ENCODE measurements around the gene GABRB2.

GABRB2 gene

GRCh38 chr5:161548487-161549094 is 2.1 kb upstream of the GABRB2 start:
- Histone ChIP-seq H3K9me3 (ENCODE audit: insufficient read depth, low read length) (no peaks in the 10 kb centered on the region), H3K9me2 (replicated peaks; ENCODE audit: insufficient read depth, low read length) (no peaks in the 10 kb centered on the region), H3K36me3 (ENCODE audit: low read length) (no peaks in the 10 kb centered on the region), H3K4me2 (ENCODE audit: low read depth, low read length, poor library complexity, severe bottlenecking) (no peak overlapping the region), H3K27ac (ENCODE audit: low read depth, low read length) (no peak overlapping the region), H2AFZ (ENCODE audit: low read depth, low read length, severe bottlenecking) (no peak overlapping the region), H3F3A (ENCODE audit: insufficient read depth) (no peaks in the 10 kb centered on the region), H3K4me3 (ENCODE audit: insufficient read depth, low read length, poor library complexity, severe bottlenecking) (no peak overlapping the region), H3K27me3 (ENCODE audit: low read length) (no peaks in the 10 kb centered on the region), H3K9ac (ENCODE audit: low read length) (no peak overlapping the region), H3K79me2 (ENCODE audit: insufficient read depth, low read length) (no peaks in the 10 kb centered on the region), H4K20me1 (ENCODE audit: low read depth, low read length) (no peaks in the 10 kb centered on the region)
- TF ChIP-seq EZH2phosphoT487 (conservative IDR thresholded peaks at IDR 0.05; ENCODE audit: low read length) (no peak), CTCF (IDR thresholded peaks at IDR 0.05; ENCODE audit: insufficient read depth, low read length, poor library complexity, severe bottlenecking) (no peak)

- no peaks in the 10 kb centered on the region for H3K36me3 ChIP-seq (ENCODE audit: low read length)
- no peaks in the 10 kb centered on the region for H3K27me3 ChIP-seq (ENCODE audit: low read length)
- peak overlapping the region; percentile 60 for H3K9ac ChIP-seq (ENCODE audit: low read length)
- H4K20me1 ChIP-seq (ENCODE audit: low read depth, low read length): no peaks in the 10 kb centered on the region
- no peaks in the 10 kb centered on the region for H3K9me2 ChIP-seq (replicated peaks; ENCODE audit: insufficient read depth, low read length)
- no peaks in the 10 kb centered on the region for H3F3A ChIP-seq (ENCODE audit: insufficient read depth)
- H3K4me2 ChIP-seq (ENCODE audit: low read depth, low read length, poor library complexity, severe bottlenecking): peak overlapping the region; percentile 57
- peak overlapping the region; percentile 94 for H3K4me3 ChIP-seq (ENCODE audit: insufficient read depth, low read length, poor library complexity, severe bottlenecking)
- H3K9me3 ChIP-seq (ENCODE audit: insufficient read depth, low read length): no peaks in the 10 kb centered on the region
- H3K27ac ChIP-seq (ENCODE audit: low read depth, low read length): no peak overlapping the region
- H3K79me2 ChIP-seq (ENCODE audit: insufficient read depth, low read length): no peaks in the 10 kb centered on the region
- peak overlapping the region; percentile 91 for H2AFZ ChIP-seq (ENCODE audit: low read depth, low read length, severe bottlenecking)
- TF ChIP-seq CTCF (IDR thresholded peaks at IDR 0.05; ENCODE audit: insufficient read depth, low read length, poor library complexity, severe bottlenecking): no peak
- TF ChIP-seq EZH2phosphoT487 (conservative IDR thresholded peaks at IDR 0.05; ENCODE audit: low read length): no peak
These were observed 1.4 kb upstream of the GABRB2 start for GRCh38 chr5:161547738-161548486.

GRCh38 chr5:161547406-161547737 is 847 bp upstream of the GABRB2 start:
- no peaks in the 10 kb centered on the region for H4K20me1 ChIP-seq (ENCODE audit: low read depth, low read length)
- peak overlapping the region; percentile 57 for H3K4me2 ChIP-seq (ENCODE audit: low read depth, low read length, poor library complexity, severe bottlenecking)
- no peak overlapping the region for H3K27ac ChIP-seq (ENCODE audit: low read depth, low read length)
- peak overlapping the region; percentile 60 for H3K9ac ChIP-seq (ENCODE audit: low read length)
- peak overlapping the region; percentile 94 for H3K4me3 ChIP-seq (ENCODE audit: insufficient read depth, low read length, poor library complexity, severe bottlenecking)
- H3K79me2 ChIP-seq (ENCODE audit: insufficient read depth, low read length): no peaks in the 10 kb centered on the region
- no peaks in the 10 kb centered on the region for H3K36me3 ChIP-seq (ENCODE audit: low read length)
- H3F3A ChIP-seq (ENCODE audit: insufficient read depth): no peaks in the 10 kb centered on the region
- TF ChIP-seq CTCF (IDR thresholded peaks at IDR 0.05; ENCODE audit: insufficient read depth, low read length, poor library complexity, severe bottlenecking) (no peak), EZH2phosphoT487 (conservative IDR thresholded peaks at IDR 0.05; ENCODE audit: low read length) (no peak)
- H3K27me3 ChIP-seq (ENCODE audit: low read length): no peaks in the 10 kb centered on the region
- H2AFZ ChIP-seq (ENCODE audit: low read depth, low read length, severe bottlenecking): peak overlapping the region; percentile 91
- H3K9me3 ChIP-seq (ENCODE audit: insufficient read depth, low read length): no peaks in the 10 kb centered on the region
- no peaks in the 10 kb centered on the region for H3K9me2 ChIP-seq (replicated peaks; ENCODE audit: insufficient read depth, low read length)

Data from SU-DHL-6 (cell line).